ENCODE data around the gene RFPL4A. TPM values are rescaled to one million over a fixed set of nuclear protein-coding genes. Genes with fewer than 3 reads are reported as not detected.

The RFPL4A gene
- total RNA-seq, 1 experiment from 2014 or later = not detected

DNA sequence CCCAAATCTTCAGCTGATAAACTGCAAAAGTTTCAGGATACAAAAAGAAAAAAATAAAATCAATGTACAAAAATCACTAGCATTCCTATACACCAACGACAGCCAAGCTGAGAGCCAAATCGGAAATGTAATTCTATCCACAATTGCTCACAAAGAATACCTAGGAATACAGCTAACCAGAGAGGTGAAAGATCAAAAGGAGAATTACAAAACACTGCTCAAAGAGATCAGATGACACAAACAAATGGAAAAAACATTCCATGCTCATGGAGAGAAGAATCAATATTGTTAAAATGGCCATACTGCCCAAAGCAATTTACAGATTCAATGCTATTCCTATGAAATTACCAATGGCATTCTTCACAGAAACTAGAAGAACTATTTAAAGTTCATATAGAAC is 43.4 kb downstream of the RFPL4A start:
- Histone ChIP-seq H3K79me1 (ENCODE audit: insufficient read depth, low read depth, low read length, poor library complexity, severe bottlenecking) (no peaks in the 10 kb centered on the region), H4K8ac (replicated peaks; ENCODE audit: insufficient read length, low read depth, low read length) (no peak overlapping the region), H2AFZ (ENCODE audit: low read length) (no peak overlapping the region), H3K4ac (ENCODE audit: low read depth, low read length) (no peak overlapping the region), H2AK5ac (ENCODE audit: insufficient read length, low read length) (no peak overlapping the region), H2BK12ac (ENCODE audit: insufficient read length, low read depth, low read length) (no peak overlapping the region), H2BK15ac (ENCODE audit: low read depth, low read length) (no peak overlapping the region), H3K4me2 (ENCODE audit: insufficient read depth, insufficient read length, low read length) (no peak overlapping the region), H3K23ac (ENCODE audit: insufficient read length, low read depth, low read length) (no peak overlapping the region), H4K5ac (ENCODE audit: insufficient read length, low read depth, low read length) (no peak overlapping the region), H2BK5ac (ENCODE audit: insufficient read length, low read length) (no peak overlapping the region), H3K56ac (ENCODE audit: insufficient read length, low read depth, low read length) (no peak overlapping the region), H3K27ac (ENCODE audit: insufficient read length, low read depth, low read length) (no peak overlapping the region), H3K9me3 (ENCODE audit: control insufficient read depth, low read depth, low read length) (peaks cover 96% of the 10 kb centered on the region), H2BK120ac (ENCODE audit: low read depth, low read length, poor library complexity, severe bottlenecking) (no peak overlapping the region), H4K20me1 (ENCODE audit: control insufficient read depth, insufficient read depth, insufficient read length) (no peaks in the 10 kb centered on the region), H3K79me2 (ENCODE audit: insufficient read depth, low read length) (no peaks in the 10 kb centered on the region), H4K91ac (ENCODE audit: insufficient read length, low read depth, low read length) (no peak overlapping the region), H3K9ac (ENCODE audit: extremely low read depth, insufficient read length, low read length) (no peak overlapping the region), H2BK20ac (ENCODE audit: low read depth, low read length, poor library complexity, severe bottlenecking) (no peak overlapping the region), H3T11ph (ENCODE audit: low read length) (no peak overlapping the region), H3K18ac (ENCODE audit: insufficient read length, low read depth, low read length) (no peak overlapping the region), H3K27me3 (ENCODE audit: insufficient read depth, low read length) (no peaks in the 10 kb centered on the region), H3K23me2 (ENCODE audit: insufficient read length, low read depth, low read length, poor library complexity, severe bottlenecking) (no peaks in the 10 kb centered on the region), H3K14ac (ENCODE audit: insufficient read depth, low read length) (no peak overlapping the region), H3K4me1 (ENCODE audit: insufficient read depth, low read length) (no peaks in the 10 kb centered on the region)
- H3K27ac Mint-ChIP-seq = no peak overlapping the region
- peaks cover 90 to 97% of the 10 kb centered on the region in 2 experiments for H3K9me3 Mint-ChIP-seq
- TF ChIP-seq, protein P1, sequence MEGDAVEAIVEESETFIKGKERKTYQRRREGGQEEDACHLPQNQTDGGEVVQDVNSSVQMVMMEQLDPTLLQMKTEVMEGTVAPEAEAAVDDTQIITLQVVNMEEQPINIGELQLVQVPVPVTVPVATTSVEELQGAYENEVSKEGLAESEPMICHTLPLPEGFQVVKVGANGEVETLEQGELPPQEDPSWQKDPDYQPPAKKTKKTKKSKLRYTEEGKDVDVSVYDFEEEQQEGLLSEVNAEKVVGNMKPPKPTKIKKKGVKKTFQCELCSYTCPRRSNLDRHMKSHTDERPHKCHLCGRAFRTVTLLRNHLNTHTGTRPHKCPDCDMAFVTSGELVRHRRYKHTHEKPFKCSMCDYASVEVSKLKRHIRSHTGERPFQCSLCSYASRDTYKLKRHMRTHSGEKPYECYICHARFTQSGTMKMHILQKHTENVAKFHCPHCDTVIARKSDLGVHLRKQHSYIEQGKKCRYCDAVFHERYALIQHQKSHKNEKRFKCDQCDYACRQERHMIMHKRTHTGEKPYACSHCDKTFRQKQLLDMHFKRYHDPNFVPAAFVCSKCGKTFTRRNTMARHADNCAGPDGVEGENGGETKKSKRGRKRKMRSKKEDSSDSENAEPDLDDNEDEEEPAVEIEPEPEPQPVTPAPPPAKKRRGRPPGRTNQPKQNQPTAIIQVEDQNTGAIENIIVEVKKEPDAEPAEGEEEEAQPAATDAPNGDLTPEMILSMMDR (conservative IDR thresholded peaks at IDR 0.05) = no peak
- H3K36me3 Mint-ChIP-seq (ENCODE audit: insufficient read depth in 1 of 3, low read depth in 3 of 3) = peaks cover 5 to 48% (median 13%) of the 10 kb centered on the region in 3 experiments; a peak in 6 of 7 replicates
- WGBS (ENCODE audit: extremely low coverage, insufficient read length, low lambda C conversion rate) = no CpG with 5 or more reads among the region's 2 CpGs
- peaks cover 4% of the 10 kb centered on the region for H3K27me3 Mint-ChIP-seq (ENCODE audit: low read depth)
- DNase-seq = no peak
- no peaks in the 10 kb centered on the region for H3K4me1 Mint-ChIP-seq
- no peak overlapping the region for H3K4me3 Mint-ChIP-seq

All from H9 (cell line).